GM18951 (cell line): ENCODE results near the gene CLCA1.
"Not testable (repeated sequence)": the region's sequence is repeated elsewhere in the genome, so short reads cannot be mapped to it uniquely, and the experiment has no call there.

ENCODE experiments used
- POLR2A ChIP-seq: IDR thresholded peaks from 4 replicates; pipeline ENCODE4 v1.6.1; 2011; ENCODE audit warnings: mild to moderate bottlenecking; ENCODE audit not compliant: insufficient read length, insufficient read depth; ENCODE audit errors: extremely low read depth
- in situ Hi-C: fragments of 300-500 bp; cut with MboI; formaldehyde crosslinking; loops from one replicate; pipeline ENCODE4 v1.12.0; 2022; ENCODE audit warnings: low sequenced_read_pairs, mixed read lengths, inconsistent platforms; ENCODE audit not compliant: unreplicated experiment

CLCA1 gene

DNA sequence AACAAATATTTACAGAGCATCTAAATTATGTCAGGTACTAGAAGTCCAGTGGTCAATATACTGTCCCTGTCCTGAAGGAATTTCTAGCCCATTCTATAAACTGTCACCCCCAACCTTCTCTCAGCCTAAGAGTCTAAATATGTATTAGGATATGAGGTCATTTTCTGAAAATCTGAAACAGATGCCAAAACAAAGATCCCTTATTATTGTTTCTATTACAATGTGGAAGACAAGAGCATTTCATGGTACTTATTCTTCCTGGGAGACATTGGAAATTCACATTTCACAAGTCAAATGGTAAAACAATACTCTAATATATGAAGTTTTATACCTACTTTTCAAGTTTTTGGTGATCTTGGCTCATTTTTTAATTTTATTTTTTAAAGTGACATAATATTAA is 2.6 kb downstream of the CLCA1 start:
- no peak for TF ChIP-seq POLR2A
- in situ Hi-C loops: no loop called here

DNA sequence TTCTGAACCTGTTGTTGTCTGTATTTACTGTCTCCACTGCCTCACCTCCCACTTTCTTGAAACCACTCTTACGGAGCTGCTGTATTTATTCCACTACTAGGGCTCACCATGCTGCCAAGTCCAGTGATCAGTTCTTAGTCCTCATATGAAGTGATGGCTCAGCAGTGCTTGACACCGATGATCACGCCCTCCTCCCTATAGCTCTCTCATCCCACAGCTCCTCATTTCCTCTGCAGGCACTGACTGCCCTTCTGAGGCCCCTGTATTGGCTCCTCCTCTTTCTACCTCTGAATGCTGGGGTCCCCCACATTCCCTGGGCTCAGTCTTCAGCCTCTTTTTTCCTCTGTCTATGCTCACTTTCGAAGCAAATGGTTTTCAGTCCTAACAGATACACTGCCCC is 3.4 kb downstream of the CLCA1 start:
- in situ Hi-C loops: no loop called here
- no peak for TF ChIP-seq POLR2A

DNA sequence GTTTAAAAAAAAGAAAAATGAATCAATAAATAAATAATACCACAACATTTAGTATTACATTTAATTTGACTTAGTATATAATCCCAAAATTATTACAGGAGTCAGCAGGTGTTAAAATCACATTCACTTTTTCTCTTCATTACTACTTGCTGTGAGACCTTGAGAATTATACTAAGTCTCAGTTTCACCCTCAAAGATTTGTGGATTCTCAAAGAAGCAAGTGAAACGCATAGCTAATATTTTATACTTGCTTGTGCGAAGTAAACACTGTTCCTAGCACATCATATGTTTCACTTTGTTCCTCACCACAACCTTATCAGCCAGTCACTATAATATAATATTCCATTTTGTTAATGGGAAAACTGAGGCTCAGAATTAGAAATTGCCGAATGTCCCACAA is 4.0 kb downstream of the CLCA1 start:
- in situ Hi-C loops: no loop called here
- TF ChIP-seq POLR2A: no peak

DNA sequence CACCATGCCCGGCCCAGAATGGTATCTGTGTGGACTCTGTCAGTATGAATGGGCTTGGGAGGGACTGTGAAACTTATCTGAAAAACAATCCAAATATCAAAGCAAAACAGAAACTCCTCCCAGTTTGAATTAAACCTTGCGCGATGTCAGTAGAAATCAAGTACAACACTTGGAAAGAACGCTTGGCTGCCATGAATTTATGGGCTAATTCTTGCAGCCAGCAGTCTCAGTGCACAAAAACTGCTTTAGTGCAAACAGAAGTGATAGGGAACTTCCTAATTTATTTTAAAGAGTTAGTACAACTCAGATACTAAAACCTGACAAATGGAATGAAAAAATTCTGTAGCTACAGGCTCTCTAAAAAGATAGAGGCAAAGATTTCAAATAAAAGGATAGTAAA is 8.5 kb downstream of the CLCA1 start:
- in situ Hi-C loops: no loop called here
- TF ChIP-seq POLR2A: no peak

DNA sequence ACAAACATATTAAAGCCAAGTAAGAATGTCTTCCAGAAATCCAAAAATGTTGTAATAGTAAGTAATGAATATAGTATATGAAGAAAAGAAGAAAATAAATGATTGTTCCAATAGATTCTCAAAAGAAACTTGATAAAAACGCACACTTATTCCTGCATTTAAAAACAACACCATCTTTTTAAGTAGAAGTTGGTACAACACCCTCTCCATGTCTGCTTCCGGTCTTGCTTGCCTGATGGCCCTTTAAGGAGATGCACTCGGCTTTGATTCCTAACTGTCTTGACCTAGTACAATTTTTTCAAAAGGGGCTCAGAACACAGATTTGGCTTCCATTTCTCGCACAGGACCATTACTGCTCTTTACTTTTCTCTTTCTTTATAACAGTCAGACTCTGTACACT is 9.0 kb downstream of the CLCA1 start:
- no peak for TF ChIP-seq POLR2A
- in situ Hi-C loops: no loop called here

DNA sequence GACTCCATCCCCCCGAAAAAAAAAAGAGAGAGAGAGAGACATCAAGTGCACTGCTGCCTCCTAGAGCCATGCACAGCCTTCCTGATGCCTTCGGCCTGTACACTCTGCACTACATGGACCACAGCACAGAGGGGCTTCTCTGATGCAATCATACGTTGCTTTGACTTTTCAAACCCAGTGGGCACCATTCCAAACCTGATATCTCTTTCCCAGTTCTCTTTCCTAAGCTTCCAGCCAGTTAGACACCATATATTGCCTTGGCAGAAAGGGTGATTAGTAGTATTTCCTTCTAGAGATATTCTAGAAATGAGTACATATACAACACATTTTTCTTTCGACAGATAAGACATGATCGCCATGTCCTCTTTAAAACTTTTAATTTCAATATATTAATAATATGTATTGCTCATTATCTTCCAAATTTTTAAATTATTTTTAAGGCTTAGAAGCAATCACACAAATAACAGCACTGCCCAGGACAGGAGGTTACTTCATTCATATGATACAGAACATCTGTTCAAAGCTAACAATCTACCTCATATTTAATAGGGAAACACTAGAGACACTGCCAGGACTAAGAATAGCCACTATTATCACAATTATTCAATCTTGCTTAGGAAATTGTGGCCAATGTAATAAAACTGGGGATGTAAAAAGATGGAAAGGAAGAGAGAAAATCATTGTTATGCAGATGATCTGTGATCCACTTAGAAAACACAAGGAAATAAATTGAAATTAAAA is 9.9 kb downstream of the CLCA1 start:
- in situ Hi-C loops: no loop called here
- TF ChIP-seq POLR2A: no peak

DNA sequence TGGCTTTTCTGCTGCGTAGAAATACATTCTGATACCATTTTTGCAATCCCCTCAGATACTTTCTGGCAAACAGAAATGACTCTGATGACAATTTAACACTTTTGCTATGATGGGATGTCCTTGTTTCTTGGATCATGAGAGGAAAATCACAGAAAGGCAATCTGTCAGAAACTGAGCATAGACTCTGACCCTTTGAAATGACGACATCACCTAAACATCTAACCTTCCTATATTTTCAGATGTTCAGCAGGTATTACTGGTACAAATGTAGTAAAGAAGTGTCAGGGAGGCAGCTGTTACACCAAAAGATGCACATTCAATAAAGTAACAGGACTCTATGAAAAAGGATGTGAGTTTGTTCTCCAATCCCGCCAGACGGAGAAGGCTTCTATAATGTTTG is 13.2 kb downstream of the CLCA1 start:
- no peak for TF ChIP-seq POLR2A
- in situ Hi-C loops: no loop called here

DNA sequence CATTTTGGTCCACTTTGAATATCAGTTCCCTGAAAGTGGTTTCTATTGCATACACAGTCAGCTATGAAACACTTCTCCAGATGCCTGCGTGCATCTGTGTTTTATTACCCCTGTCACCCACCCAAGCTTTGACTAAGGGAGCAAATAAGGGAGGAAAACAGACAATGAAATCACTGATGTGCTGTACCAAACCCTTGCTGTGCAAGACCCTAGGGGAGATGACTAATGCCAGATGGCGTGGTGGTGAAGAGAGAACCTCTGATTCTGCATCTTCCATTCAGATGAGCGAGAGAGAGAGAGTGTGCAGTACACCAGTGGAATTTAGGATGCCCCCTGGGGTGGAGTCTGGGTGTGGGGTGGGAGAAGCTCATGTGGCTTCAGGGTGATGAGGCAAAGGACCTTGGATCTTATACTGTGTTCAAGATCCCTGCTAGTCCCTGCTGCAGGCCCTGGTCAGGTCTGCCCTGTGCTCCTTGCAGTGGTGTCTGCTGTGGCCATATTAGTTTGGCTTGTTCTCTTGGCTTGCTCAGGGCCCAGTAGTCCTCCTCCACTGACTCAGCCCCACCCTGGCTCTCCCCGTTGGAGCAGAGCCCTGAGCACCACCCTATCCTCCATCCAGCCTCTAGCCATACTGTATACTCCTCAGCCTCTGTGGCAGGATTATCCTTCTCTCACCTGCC is 18.5 kb downstream of the CLCA1 start:
- no peak for TF ChIP-seq POLR2A
- in situ Hi-C loops: no loop called here

DNA sequence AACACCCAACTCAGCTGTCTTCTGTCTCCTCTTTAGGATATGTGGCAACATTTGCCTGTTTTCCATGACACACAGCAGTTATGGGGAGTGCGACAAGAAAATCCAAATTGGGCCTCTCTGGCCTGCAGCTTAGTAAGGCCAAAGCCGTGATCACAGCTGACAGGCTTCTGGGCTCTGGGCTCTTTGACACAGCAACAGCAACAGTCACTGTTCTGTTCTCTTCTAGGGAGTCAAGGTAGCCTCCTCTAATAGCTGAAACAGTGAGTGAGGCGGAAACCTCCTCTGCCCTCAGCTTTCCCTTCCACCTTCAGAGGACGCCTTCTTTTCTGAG is 19.0 kb downstream of the CLCA1 start:
- no peak for TF ChIP-seq POLR2A
- in situ Hi-C loops: no loop called here

DNA sequence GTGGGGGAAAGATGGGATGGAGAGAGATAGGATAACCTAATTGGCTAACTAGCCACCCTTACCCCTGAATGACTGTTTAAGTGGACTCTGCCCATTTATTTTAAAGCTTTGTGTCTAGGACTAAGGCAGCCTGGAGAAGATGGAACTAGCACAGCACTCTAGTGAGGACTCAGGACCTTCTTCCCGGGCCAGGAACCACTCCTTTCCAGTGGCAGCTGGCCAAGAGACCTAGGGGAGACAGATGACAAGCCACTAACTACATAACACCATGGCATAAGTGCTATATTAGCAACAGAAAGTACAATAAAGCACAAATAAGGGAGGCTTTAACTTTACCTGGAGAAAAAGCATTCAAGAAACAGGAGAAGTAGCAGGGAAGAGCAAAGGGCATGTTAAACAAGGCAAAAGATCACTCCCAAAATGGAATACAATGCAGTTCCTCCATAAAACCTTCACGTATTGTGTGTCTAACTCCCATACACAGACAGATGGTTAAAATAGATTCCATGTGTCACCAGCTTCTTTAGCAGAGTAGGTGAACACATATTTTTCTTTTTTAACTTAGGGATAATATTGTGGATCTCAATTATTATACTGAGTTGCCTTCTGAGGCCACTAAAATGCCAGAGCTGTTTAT is 20.6 kb downstream of the CLCA1 start:
- in situ Hi-C loops: no loop called here
- no peak for TF ChIP-seq POLR2A

DNA sequence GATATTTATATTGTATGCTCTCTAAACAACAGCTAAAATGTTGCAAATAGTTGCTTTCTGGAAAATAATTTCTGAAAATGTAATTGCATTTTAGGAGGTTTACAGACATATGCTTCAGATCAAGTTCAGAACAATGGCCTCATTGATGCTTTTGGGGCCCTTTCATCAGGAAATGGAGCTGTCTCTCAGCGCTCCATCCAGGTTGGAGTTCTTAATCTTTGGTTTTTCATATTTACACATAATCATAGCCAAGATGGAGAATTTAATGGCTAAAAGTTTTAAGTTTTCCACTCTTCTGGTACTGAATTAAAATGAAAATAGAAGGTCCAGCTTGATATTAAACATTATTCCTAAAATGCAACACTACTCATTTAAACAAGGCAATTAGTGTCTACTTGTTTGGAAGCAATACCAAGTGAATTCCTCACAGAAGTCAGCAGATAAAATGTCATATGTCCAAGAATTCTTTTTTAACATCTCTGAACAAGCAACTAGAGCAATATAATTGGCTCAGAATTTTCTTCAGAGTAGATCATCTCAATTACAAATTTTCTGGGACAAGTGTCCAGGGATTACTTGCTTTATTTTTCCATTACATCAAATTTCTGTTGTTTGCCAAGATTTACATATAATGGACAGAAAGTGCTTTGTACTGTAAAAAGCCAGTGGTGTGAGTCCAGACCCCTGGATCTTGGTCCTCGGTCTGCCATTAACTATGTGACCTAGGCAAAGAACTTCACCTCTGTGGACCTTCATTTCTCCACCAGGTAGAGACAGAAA is 22.6 kb downstream of the CLCA1 start:
- TF ChIP-seq POLR2A: no peak
- in situ Hi-C loops: no loop called here

DNA sequence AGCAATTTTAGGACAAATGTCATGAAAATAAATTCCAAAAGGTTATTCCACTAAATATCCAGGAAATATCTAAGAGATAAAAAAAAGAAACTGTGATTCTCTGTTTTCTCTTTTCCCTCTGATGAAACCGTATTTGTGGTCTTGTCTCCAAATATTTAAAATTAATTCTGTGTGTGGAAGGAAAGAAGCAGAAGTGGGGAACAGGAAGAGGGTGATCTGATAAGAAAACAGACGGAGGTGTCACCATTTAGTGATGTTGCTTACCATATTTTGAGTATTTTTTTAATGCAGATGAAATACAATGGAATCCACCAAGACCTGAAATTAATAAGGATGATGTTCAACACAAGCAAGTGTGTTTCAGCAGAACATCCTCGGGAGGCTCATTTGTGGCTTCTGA is 29.6 kb downstream of the CLCA1 start:
- in situ Hi-C loops: no loop called here
- no peak for TF ChIP-seq POLR2A

DNA sequence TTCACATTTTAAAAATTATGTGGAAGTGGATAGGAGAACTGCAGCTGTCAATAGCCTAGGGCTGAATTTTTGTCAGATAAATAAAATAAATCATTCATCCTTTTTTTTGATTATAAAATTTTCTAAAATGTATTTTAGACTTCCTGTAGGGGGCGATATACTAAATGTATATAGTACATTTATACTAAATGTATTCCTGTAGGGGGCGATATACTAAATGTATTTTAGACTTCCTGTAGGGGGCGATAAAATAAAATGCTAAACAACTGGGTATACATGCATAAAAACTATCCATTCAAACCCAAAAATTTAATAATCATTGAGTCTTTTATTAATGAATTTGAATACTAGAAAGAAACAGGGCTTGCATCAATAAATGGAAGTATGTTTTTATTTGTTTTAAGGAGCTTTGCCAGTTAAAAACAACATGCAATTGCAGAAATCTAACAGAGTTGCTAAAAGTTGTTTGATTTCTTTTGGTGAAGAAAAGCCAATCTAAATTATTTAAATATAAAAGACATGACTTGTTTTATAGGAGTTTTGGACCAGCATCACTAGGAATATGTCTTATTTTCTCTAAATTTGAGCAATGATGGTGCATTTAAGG is 31.4 kb downstream of the CLCA1 start:
- TF ChIP-seq POLR2A: no peak
- in situ Hi-C loops: no loop called here

DNA sequence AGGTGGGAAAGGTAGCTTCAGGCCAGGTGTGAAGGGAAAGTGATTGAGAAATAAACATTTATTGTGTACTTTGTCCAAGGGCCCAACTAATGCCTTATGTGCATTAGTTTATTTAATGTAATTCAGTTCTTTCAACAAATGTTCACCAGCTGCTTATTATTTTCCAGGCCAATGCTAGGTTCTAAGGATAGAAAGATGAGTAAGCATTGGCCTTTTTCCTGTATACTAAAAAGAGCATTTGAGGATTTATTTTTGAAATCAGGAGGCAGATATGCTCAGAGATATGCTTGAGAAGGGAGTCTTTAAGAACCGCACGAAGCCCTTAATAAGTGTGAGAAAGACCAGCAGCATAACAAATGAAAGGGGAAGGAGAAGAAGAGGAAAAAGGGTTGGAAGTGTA is 32.0 kb downstream of the CLCA1 start:
- in situ Hi-C loops: no loop called here
- no peak for TF ChIP-seq POLR2A

DNA sequence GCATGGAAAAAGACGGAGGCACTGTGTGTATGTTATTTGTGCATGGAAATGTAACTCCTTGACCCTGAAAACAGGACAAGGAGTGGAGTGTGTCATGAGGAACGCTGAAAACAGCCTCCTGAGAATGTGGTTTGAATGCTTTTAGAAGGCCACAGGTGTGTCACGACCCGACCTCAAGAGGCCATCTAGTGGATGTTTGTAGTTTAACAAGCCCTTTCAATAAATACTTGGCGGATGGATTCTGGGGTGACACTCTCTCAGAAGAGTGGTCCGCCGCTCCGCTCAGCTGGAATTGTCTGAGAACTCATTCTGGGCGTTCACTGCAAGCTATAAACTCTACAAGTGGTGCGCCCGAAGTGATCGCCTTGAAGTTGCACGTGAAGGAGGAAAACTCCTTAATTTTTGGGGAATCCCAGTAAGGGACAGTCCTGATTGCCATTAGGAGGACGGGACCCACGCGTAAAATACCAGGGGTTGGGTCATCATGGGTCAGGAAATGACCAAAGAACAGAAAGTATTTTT is 33.5 kb downstream of the CLCA1 start:
- in situ Hi-C loops: not testable (repeated sequence)
